SK-N-DZ (cell line): ENCODE measurements around the gene DRAXIN.

Experiments used
- DNase-seq: peaks from one replicate; pipeline ENCODE4 v3.0.0-alpha.2; 2015; ENCODE audit warnings: low spot score

The DRAXIN gene

GRCh38 chr1:11735854-11736745 lies 44.6 kb downstream of the DRAXIN start, which contains the start of gene AGTRAP:
AGTRAP (plus strand) TSS chr1:11736136; CDS start chr1:11736209, 73 bp downstream.
- DNase-seq = peak; percentile 82

- no peak for DNase-seq
Measured at GRCh38 chr1:11736746-11737639, 45.5 kb downstream of the DRAXIN start.

- no peak for DNase-seq
Measured at GRCh38 chr1:11738096-11738495, 46.6 kb downstream of the DRAXIN start.

DNA sequence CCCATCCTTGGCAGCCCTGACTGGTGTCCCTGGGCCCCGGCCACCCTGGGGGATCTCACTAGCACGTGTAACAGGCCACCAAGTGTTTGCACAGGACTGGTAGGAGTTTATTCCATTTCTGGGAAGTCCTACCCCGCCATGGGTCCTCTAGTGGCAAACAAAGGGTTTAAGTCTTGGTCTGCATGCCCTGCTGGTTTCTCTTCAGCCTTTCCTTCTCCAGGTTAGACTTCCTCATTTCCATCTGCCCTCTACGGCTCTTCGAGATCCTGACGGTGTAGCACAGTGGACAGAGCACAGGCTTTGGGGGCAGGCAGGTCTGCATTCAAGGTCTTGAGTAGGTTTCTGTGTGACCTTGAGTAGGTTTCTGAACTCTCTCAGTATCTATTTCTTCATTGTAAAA lies 47.3 kb downstream of the DRAXIN start:
- DNase-seq = no peak

DNA sequence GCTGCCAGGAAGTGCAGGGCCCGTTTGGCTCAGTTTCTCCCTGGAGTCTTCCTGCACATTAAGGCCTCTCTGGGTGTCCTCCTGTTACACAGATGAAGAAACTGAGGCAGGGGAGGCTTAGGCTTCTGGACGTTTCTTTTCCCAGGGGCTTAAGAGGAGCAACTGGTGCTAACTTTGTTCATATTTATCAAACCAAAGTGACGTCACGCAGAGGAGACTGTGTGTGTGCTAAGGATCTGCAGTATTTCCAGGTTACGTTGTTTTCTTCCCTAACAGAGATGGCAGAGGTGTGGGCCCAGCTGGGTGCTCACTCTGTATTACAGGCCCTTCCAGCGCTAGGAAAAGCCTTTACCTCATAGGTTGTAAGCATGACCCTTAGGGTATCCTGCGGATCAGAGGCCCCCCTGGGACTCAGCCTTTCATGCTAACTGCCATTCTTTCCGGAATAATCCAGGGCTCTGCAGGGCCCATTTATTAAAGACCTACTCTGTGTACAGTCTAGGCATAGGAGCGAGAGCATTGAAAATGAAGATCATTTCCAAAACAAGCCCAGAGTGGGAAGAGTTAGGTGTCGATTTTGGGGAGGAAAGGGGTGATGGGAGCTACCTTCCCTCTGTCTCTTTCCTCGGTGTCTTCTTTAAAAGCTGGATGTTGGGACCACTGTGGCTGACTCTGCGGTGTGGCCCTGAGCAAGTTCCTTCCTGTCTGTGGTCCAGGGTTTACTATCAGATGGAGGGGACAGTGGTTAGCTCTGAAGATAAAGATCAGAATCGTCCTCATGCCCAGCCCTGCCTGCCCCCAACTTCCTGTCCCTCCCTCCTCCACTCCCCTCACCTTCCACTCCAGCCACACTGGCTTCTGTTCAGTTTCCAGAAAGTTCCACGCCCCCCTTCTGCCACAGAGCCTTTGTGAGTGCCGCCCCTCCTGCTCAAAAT lies 49.0 kb downstream of the DRAXIN start:
- no peak for DNase-seq

DNA sequence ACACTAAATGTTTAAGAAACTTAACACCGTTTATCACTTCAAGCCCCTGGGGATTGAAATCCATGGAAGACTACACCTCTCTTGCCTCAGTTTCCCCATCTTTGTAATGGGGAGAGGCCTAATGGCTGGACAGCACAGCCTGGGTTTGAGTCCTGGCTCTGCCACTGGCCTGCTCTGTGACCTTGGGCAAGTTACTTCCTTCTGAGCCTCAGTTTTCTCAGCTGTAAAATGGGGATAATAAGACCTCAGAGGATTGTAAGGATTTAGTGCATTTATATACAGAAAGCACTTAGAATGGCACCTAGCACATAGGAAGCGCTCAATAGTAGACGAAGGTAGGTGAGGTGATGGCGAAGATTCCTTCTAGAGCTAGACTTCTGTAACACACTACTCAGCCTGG lies 50.0 kb downstream of the DRAXIN start:
- no peak for DNase-seq

DNA sequence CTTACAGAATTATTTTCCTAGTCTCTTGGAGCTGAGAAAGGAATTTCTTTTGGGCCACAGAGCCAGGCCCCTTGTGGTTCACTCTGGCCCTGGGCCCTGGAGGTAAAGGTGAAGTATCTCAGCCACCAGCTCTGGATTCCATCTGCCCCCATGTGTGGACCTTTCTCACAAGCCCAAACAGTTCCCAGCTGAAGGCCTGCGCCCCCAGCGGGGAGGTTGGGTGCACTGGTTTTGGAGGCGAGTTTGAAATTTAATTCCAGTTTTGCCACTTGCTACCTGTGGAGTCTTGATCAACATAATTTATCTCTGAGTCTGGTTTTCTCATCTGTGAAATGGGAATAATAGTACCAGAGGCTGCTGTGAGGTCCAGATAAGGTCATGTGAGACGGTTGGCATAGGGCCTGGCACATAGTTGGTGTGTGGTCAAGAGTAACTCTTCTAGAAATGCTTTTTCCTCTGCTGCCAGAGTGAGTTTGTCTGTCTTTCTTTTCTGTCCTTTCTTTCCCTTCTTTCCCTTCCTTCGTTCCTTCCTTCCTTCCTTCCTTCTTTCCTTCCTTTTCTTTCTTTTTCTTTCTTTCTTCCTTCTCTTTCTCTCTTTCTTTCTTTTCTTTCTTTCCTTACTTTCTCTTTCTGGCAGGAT lies 50.5 kb downstream of the DRAXIN start:
- DNase-seq = no peak

DNA sequence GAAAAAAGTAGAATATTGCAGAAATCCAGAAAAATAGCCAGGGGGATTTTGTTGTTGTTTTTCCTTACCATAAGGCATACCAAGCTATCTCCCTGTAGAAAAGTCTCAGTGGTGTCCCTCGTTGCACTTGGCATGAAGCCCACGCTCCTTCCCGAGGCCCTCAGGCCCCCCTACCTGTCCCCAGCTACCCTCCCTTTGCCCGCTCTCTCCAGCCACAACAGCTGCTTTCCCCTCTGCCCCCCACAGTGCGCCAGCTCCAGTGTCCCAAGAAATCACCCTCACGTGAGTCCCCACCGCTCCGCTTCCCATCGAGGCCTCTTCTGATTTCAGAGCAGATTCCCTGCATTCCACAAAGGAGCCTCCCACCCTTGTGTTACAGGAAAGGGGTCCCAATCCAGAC lies 52.8 kb downstream of the DRAXIN start:
- no peak for DNase-seq

DNA sequence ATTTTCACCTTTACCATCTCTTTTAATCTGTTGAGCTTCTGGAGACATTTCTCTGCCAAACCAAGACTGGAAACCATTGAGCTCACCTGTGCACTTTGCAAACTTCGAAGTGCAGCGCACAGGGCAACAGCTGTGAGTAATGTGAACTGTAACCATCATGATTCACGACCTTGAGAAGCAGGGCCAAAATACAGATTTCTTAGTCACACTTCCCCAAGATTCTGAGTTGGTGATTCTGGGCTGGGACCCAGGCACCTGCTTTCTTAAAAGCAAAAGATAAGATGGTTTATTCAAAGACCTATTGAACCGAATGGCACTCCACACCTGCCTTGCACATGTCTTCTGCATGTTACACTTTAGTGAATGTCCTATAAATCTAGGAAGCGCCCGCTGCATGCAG lies 54.6 kb downstream of the DRAXIN start:
- no peak for DNase-seq

DNA sequence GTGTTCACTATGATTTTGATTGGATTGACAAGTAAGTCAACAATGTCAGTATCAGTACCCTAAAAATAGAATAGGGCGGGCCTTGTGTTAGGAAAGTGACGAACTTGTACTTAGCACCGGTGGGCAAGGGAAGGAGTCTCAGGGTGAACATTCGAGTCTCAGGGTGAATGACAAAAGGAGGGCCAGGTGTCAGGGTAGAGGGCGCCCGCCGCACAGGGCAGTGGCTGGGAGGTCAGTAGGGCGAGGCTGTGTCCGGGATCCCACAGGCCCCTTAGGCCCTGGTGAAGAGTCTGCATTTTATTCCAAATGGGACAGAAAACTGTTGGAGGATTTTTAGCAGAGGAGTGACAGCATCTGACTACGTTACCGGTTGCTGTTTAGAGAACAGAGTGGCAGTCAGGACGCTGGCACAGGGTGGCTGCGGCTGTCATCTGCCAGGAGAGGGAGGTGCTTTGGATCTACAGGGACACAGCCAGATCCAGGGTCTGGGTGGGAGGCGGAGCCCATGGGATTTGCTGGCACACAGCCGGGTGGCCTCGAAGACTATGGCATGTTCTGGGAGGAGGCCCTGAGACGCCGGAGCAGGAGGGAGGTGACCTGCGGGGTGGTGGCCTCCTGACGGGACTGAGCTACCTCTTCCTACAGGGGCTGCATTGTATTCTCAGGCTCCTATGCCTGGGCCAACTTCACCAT lies 55.4 kb downstream of the DRAXIN start:
- no peak for DNase-seq

GRCh38 chr1:11748294-11749202 lies 57.0 kb downstream of the DRAXIN start:
- no peak for DNase-seq

DNA sequence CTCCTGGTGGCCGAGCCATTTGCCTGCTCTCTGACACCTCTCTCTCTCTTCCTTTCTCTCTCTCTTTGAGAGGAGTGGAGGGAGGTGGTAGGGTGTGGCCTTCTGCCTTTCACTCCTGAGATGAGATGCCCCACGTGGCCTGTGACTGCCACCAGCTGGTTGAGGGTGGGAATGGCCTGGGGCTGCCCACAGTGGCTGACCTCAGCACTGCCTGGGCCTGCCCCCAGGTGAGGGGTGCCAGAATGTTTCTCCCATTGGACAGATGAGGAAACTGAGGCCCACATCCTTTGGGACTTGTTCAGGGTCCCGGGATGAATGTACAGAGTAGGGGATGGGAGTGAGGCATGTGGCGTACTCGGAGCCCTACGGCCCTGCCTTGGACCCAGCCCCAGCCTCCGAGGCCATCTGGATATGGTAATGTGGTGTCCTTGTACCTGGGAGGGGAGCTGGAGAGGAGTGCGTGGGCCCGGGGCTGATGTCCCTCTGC lies 57.7 kb downstream of the DRAXIN start:
- no peak for DNase-seq

- no peak for DNase-seq
Measured at GRCh38 chr1:11749996-11750395, 58.5 kb downstream of the DRAXIN start.

DNA sequence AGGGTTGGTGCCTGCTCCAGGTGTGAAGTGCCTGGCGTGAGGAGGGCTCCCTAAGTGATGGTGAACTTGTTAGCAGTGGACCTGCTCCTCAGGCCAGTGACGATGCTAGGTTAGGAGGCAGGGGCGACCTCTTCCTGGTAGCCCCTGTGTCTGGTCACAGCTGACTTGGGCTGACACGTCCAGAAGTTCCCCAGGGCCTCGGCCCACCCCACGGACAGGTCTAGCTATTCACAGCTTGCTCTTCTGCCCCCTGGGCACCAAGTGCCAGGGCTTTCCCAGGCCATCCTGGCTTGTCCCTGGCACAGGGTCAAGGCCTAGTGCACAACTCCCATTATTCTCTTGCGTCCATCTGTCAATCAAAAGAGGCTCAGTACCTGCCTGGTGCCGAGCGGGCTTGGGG lies 59.6 kb downstream of the DRAXIN start:
- DNase-seq = no peak

- no peak for DNase-seq
Measured at GRCh38 chr1:11752359-11753088, 61.0 kb downstream of the DRAXIN start.

- DNase-seq = no peak
Measured at GRCh38 chr1:11753555-11754208, 62.2 kb downstream of the DRAXIN start.

- no peak for DNase-seq
Measured at GRCh38 chr1:11757047-11757446, 65.5 kb downstream of the DRAXIN start.

DNA sequence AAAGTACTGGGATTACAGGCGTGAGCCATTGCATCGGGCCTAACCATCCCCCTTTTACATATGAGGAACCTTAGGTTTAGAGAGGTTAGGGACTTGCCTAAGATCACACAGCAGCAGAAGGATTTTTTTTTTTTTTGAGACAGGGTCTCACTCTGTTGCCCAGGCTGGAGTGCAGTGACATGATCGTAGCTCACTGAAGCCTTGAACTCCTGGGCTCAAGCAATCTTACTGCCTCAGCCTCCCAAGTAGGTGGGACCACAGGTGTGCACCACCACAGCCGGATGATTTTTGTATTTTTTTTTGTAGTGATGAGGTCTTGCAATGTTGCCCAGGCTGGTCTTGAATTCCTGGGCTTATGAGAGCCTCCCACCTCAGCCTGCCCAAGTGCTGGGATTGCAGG lies 68.3 kb downstream of the DRAXIN start:
- DNase-seq = no peak
